UCSD-AML1 (cell line): ENCODE measurements around the gene VPS39.

Experiments used
- DNase-seq: peaks from one replicate; lab custom pipeline; 2025; ENCODE audit not compliant: unreplicated experiment; lab: John Stamatoyannopoulos, UW

Gene VPS39

GRCh38 chr15:42202653-42203052 lies 5.5 kb downstream of the VPS39 start:
- DNase-seq: no peak

- DNase-seq: no peak
These were observed 6.3 kb downstream of the VPS39 start for GRCh38 chr15:42201801-42202200.

- DNase-seq: no peak
These were observed 9.0 kb downstream of the VPS39 start for GRCh38 chr15:42199126-42199525.

GRCh38 chr15:42198516-42198915 lies 9.6 kb downstream of the VPS39 start:
- no peak for DNase-seq

GRCh38 chr15:42194513-42194912 lies 13.6 kb downstream of the VPS39 start:
- no peak for DNase-seq

GRCh38 chr15:42193383-42193782 lies 14.7 kb downstream of the VPS39 start:
- no peak for DNase-seq

GRCh38 chr15:42191610-42192346 lies 16.3 kb downstream of the VPS39 start:
- no peak for DNase-seq

- no peak for DNase-seq
These were observed 17.7 kb downstream of the VPS39 start for GRCh38 chr15:42190370-42190769.

- no peak for DNase-seq
These were observed 22.3 kb downstream of the VPS39 start for GRCh38 chr15:42185801-42186200.

GRCh38 chr15:42184736-42185135 lies 23.4 kb downstream of the VPS39 start:
- DNase-seq: no peak

- no peak for DNase-seq
These were observed 23.8 kb downstream of the VPS39 start for GRCh38 chr15:42184296-42184695.

GRCh38 chr15:42182961-42183360 lies 25.1 kb downstream of the VPS39 start:
- no peak for DNase-seq

GRCh38 chr15:42182328-42182886 lies 25.7 kb downstream of the VPS39 start:
- DNase-seq: no peak

- DNase-seq: no peak
These were observed 30.0 kb downstream of the VPS39 start for GRCh38 chr15:42178056-42178455.

GRCh38 chr15:42175671-42176070 lies 32.4 kb downstream of the VPS39 start:
- no peak for DNase-seq

- no peak for DNase-seq
These were observed 35.6 kb downstream of the VPS39 start for GRCh38 chr15:42172475-42172874.

- DNase-seq: no peak
These were observed 36.3 kb downstream of the VPS39 start for GRCh38 chr15:42171795-42172194.

GRCh38 chr15:42171122-42171521 lies 37.0 kb downstream of the VPS39 start:
- DNase-seq: no peak

GRCh38 chr15:42166225-42166940 lies 41.7 kb downstream of the VPS39 start:
- no peak for DNase-seq

GRCh38 chr15:42165106-42165505 lies 43.0 kb downstream of the VPS39 start:
- no peak for DNase-seq

- no peak for DNase-seq
These were observed 44.1 kb downstream of the VPS39 start for GRCh38 chr15:42163947-42164550.

GRCh38 chr15:42163291-42163690 lies 44.8 kb downstream of the VPS39 start:
- DNase-seq: no peak
